HepG2 (cell line): ENCODE data around the gene ZC3H13. TPM values are rescaled to one million over a fixed set of nuclear protein-coding genes. Genes with fewer than 3 reads are reported as not detected.

Source experiments
- AGO2 ChIP-seq: fragments of 200-400 bp; formaldehyde crosslinking; optimal IDR thresholded peaks from 2 replicates; pipeline ENCODE3; 2017; ENCODE audit warnings: mild to moderate bottlenecking, low read depth, low read length, moderate library complexity
- ARNT ChIP-seq: fragments of 450-650 bp; IDR thresholded peaks from 2 replicates; pipeline ENCODE4 v1.6.1; 2017
- NONO ChIP-seq, 2 experiments: fragments of 450-650 bp in 1 of 2; sonication (generic) in 1 of 2; formaldehyde crosslinking in 1 of 2; IDR thresholded peaks in 1 of 2; conservative IDR thresholded peaks in 1 of 2; 2 replicates each; pipeline versions ENCODE4 v1.6.1 to v1.8.0; 2017 to 2022; ENCODE audit warnings: mild to moderate bottlenecking in 1 of 2, missing genetic modification reagents in 1 of 2, moderate library complexity in 1 of 2
- NR2F6 ChIP-seq, 2 experiments: IDR thresholded peaks; 2 replicates each; pipeline ENCODE4 v1.6.1; 2016; ENCODE audit warnings: antibody characterized with exemption in 1 of 2, mild to moderate bottlenecking in 1 of 2
- RARG ChIP-seq: sonication (generic); formaldehyde crosslinking; IDR thresholded peaks from 2 replicates; pipeline ENCODE4 v1.4.0; 2020; ENCODE audit warnings: low read depth, mild to moderate bottlenecking, missing genetic modification reagents
- RBFOX2 ChIP-seq: fragments of 200-400 bp; formaldehyde crosslinking; IDR thresholded peaks from 2 replicates; pipeline ENCODE4 v1.6.1; 2017; ENCODE audit warnings: low read depth, mild to moderate bottlenecking, low read length
- SMC3 ChIP-seq: IDR thresholded peaks from 2 replicates; pipeline ENCODE4 v1.6.1; 2011; ENCODE audit warnings: low read length, improper control_type of control experiment
- TBL1XR1 ChIP-seq: fragments of 150-350 bp; IDR thresholded peaks from 2 replicates; pipeline ENCODE4 v1.6.1; 2014; ENCODE audit warnings: borderline replicate concordance, low read length; ENCODE audit not compliant: partially characterized antibody
- THAP11 ChIP-seq: IDR thresholded peaks from 2 replicates; pipeline ENCODE4 v1.6.1; 2016; ENCODE audit warnings: missing biosample characterization, missing genetic modification reagents
- TSC22D2 ChIP-seq: sonication (generic); formaldehyde crosslinking; IDR thresholded peaks from 2 replicates; pipeline ENCODE4 v1.5.1; 2020; ENCODE audit warnings: missing genetic modification reagents, mild to moderate bottlenecking, borderline replicate concordance
- ZBTB39 ChIP-seq: sonication (generic); formaldehyde crosslinking; IDR thresholded peaks from 2 replicates; pipeline ENCODE4 v1.5.0; 2020; ENCODE audit warnings: missing genetic modification reagents
- ZEB1 ChIP-seq: IDR thresholded peaks from 2 replicates; pipeline ENCODE4 v1.6.1; 2012; ENCODE audit warnings: mild to moderate bottlenecking, low read depth, inconsistent platforms; ENCODE audit not compliant: insufficient replicate concordance
- ZNF10 ChIP-seq: sonication (generic); formaldehyde crosslinking; IDR thresholded peaks from 2 replicates; pipeline ENCODE4 v1.4.0; 2020; ENCODE audit warnings: mild to moderate bottlenecking, low read depth, missing genetic modification reagents, borderline replicate concordance
- ZNF292 ChIP-seq: sonication (generic); formaldehyde crosslinking; IDR thresholded peaks from 2 replicates; pipeline ENCODE4 v1.8.1; 2022; ENCODE audit warnings: mild to moderate bottlenecking, low read depth, missing genetic modification reagents, borderline replicate concordance
- ZNF34 ChIP-seq: sonication (generic); formaldehyde crosslinking; IDR thresholded peaks from 2 replicates; pipeline ENCODE4 v1.4.0; 2020; ENCODE audit warnings: mild to moderate bottlenecking, missing genetic modification reagents, borderline replicate concordance
- polyA plus RNA-seq, 8 experiments: library from polyadenylated mRNA; depleted of rRNA in 3 of 8; stranded (reverse) in 7 of 8; unstranded in 1 of 8; fragments of >200 nt; fragmentation: Illumina TruSeq in 4 of 8; extraction: Trizol in 4 of 8; gene quantifications; 2 replicates each; pipeline versions ENCODE4 v1.2.1 to v1.2.3, GENCODE V29; 2011 to 2016; ENCODE audit warnings: low read depth in 4 of 8, missing spikeins in 1 of 8, mixed read lengths in 1 of 8; ENCODE audit not compliant: insufficient read depth in 1 of 8
- total RNA-seq, 5 experiments: library from RNA; depleted of rRNA; stranded (reverse); fragments of >200 nt; fragmentation: Illumina TruSeq; extraction: Trizol; gene quantifications; 2 replicates each; pipeline ENCODE4 v1.2.3, GENCODE V29; 2016; ENCODE audit warnings: low read depth in 1 of 5
- TF ChIP-seq, protein P1 (sequence below), 2 experiments: sonication (generic) in 1 of 2; formaldehyde crosslinking in 1 of 2; IDR thresholded peaks; 2 replicates each; pipeline versions ENCODE4 v1.4.0 to v1.6.1; 2016 to 2020; ENCODE audit warnings: borderline replicate concordance in 1 of 2, low read depth in 1 of 2, mild to moderate bottlenecking in 1 of 2, missing genetic modification reagents in 1 of 2
- TF ChIP-seq, protein P2 (sequence below): sonication (generic); formaldehyde crosslinking; IDR thresholded peaks from 2 replicates; pipeline ENCODE4 v1.5.1; 2020; ENCODE audit warnings: mild to moderate bottlenecking, missing genetic modification reagents, moderate library complexity
- TF ChIP-seq, protein P3 (sequence below): sonication (generic); formaldehyde crosslinking; IDR thresholded peaks from 2 replicates; pipeline ENCODE4 v1.5.0; 2020; ENCODE audit warnings: mild to moderate bottlenecking, low read depth, missing genetic modification reagents, borderline replicate concordance

ZC3H13 gene
- total and polyA plus RNA-seq, 2 of the 13 experiments (the other 11 are each of a cell fraction or from before 2014, with no cell fraction given): 2.7 to 23.5 TPM

GRCh38 chr13:46052319-46053161, at the start of gene ZC3H13 (continued):
- TF ChIP-seq NR2F6 (IDR thresholded peaks at IDR 0.05) (no peak), NR2F6 (CRISPR knock-in tag; IDR thresholded peaks at IDR 0.05) (no peak), NONO (IDR thresholded peaks at IDR 0.05) (no peak), NONO (CRISPR knock-in tag; conservative IDR thresholded peaks at IDR 0.05) (peak; percentile 62; the same call in 1 of the 2 replicates), TBL1XR1 (no peak), ZBTB39 (CRISPR knock-in tag) (no peak), RBFOX2 (peak; percentile 70), THAP11 (CRISPR knock-in tag) (peak; percentile 90), ZEB1 (no peak), AGO2 (peak; percentile 100), ARNT (no peak), ZNF34 (CRISPR knock-in tag) (0 out of 2 replicates have a peak, but pooled peaks have one; percentile 84), SMC3 (no peak), ZNF10 (no peak), ZNF292 (CRISPR knock-in tag) (peak; percentile 57; the same call in 1 of the 2 replicates), TSC22D2 (CRISPR knock-in tag) (no peak), RARG (CRISPR knock-in tag) (0 out of 2 replicates have a peak, but pooled peaks have one; percentile 48)
- TF ChIP-seq, protein P1, sequence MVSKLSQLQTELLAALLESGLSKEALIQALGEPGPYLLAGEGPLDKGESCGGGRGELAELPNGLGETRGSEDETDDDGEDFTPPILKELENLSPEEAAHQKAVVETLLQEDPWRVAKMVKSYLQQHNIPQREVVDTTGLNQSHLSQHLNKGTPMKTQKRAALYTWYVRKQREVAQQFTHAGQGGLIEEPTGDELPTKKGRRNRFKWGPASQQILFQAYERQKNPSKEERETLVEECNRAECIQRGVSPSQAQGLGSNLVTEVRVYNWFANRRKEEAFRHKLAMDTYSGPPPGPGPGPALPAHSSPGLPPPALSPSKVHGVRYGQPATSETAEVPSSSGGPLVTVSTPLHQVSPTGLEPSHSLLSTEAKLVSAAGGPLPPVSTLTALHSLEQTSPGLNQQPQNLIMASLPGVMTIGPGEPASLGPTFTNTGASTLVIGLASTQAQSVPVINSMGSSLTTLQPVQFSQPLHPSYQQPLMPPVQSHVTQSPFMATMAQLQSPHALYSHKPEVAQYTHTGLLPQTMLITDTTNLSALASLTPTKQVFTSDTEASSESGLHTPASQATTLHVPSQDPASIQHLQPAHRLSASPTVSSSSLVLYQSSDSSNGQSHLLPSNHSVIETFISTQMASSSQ (IDR thresholded peaks at IDR 0.05; ENCODE audit: low read depth): no peak
- TF ChIP-seq, protein P1 (CRISPR knock-in tag; IDR thresholded peaks at IDR 0.05; ENCODE audit: borderline replicate concordance): peak; percentile 64; the same call in 1 of the 2 replicates
- TF ChIP-seq, protein P2, sequence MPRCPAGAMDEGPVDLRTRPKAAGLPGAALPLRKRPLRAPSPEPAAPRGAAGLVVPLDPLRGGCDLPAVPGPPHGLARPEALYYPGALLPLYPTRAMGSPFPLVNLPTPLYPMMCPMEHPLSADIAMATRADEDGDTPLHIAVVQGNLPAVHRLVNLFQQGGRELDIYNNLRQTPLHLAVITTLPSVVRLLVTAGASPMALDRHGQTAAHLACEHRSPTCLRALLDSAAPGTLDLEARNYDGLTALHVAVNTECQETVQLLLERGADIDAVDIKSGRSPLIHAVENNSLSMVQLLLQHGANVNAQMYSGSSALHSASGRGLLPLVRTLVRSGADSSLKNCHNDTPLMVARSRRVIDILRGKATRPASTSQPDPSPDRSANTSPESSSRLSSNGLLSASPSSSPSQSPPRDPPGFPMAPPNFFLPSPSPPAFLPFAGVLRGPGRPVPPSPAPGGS: peak; percentile 40; the same call in 1 of the 2 replicates
- TF ChIP-seq, protein P3, sequence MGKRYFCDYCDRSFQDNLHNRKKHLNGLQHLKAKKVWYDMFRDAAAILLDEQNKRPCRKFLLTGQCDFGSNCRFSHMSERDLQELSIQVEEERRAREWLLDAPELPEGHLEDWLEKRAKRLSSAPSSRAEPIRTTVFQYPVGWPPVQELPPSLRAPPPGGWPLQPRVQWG: no peak
